GM23338 (cell line): ENCODE measurements around the gene RAD52. TPM values are rescaled to one million over a fixed set of nuclear protein-coding genes. Genes with fewer than 3 reads are reported as not detected.

Source experiments
- ATAC-seq: fragments of 200-7000 bp; cut with Tn5 transposase; 3 replicates; pipeline ENCODE4 v1.9.1; 2020
- DNase-seq: peaks from one replicate; pipeline ENCODE4 v3.0.0-alpha.2; 2015; ENCODE audit warnings: low spot score
- H2AFZ ChIP-seq: fragments of 200-600 bp; sonication (generic); 2 replicates; pipeline ENCODE4 v1.8.0; 2016; ENCODE audit warnings: antibody characterized with exemption, mild to moderate bottlenecking, moderate library complexity
- H3F3A ChIP-seq: fragments of 200-600 bp; sonication (generic); replicated peaks from 2 replicates; pipeline ENCODE4 v1.8.0; 2017; ENCODE audit warnings: antibody characterized with exemption, mixed run types, low read depth
- H3K27ac ChIP-seq: fragments of 200-600 bp; sonication (generic); 2 replicates; pipeline ENCODE4 v1.6.1; 2016; ENCODE audit warnings: low read depth
- H3K27me3 ChIP-seq: fragments of 200-600 bp; sonication (generic); 2 replicates; pipeline ENCODE4 v1.8.0; 2016; ENCODE audit warnings: mild to moderate bottlenecking, mixed run types, moderate library complexity; ENCODE audit not compliant: insufficient read depth
- H3K36me3 ChIP-seq: fragments of 200-600 bp; sonication (generic); 2 replicates; pipeline ENCODE4 v1.8.0; 2016; ENCODE audit warnings: mild to moderate bottlenecking; ENCODE audit not compliant: insufficient read depth
- H3K4me1 ChIP-seq: fragments of 200-600 bp; sonication (generic); 2 replicates; pipeline ENCODE4 v1.8.0; 2016; ENCODE audit warnings: mild to moderate bottlenecking, moderate library complexity; ENCODE audit not compliant: insufficient read depth
- H3K4me2 ChIP-seq: fragments of 200-600 bp; sonication (generic); 2 replicates; pipeline ENCODE4 v1.7.1; 2017; ENCODE audit warnings: mixed run types
- H3K4me3 ChIP-seq: fragments of 200-600 bp; sonication (generic); 2 replicates; pipeline ENCODE4 v1.6.1; 2016; ENCODE audit warnings: mixed run types
- H3K79me2 ChIP-seq: fragments of 200-600 bp; sonication (generic); replicated peaks from 2 replicates; pipeline ENCODE4 v1.8.0; 2017; ENCODE audit warnings: mild to moderate bottlenecking; ENCODE audit not compliant: insufficient read depth
- H3K9me2 ChIP-seq: fragments of 200-600 bp; sonication (generic); 2 replicates; pipeline ENCODE4 v1.8.0; 2017; ENCODE audit not compliant: insufficient read depth
- H4K20me1 ChIP-seq: fragments of 200-600 bp; sonication (generic); replicated peaks from 2 replicates; pipeline ENCODE4 v1.8.0; 2017; ENCODE audit warnings: mild to moderate bottlenecking; ENCODE audit not compliant: insufficient read depth
- H3K27ac Mint-ChIP-seq: 2 replicates; pipeline ENCODE4 v1.8.0; 2020; ENCODE audit warnings: inconsistent platforms, mild to moderate bottlenecking, moderate library complexity, mixed read lengths
- H3K27me3 Mint-ChIP-seq: 3 replicates; pipeline ENCODE4 v1.8.0; 2022; ENCODE audit warnings: low read depth, mild to moderate bottlenecking, moderate library complexity, mixed read lengths, inconsistent platforms; ENCODE audit not compliant: insufficient read depth, poor library complexity
- H3K36me3 Mint-ChIP-seq: 3 replicates; pipeline ENCODE4 v1.8.0; 2021; ENCODE audit warnings: low read depth, mild to moderate bottlenecking, inconsistent platforms, moderate library complexity, mixed read lengths
- H3K4me1 Mint-ChIP-seq: 3 replicates; pipeline ENCODE4 v1.8.0; 2020; ENCODE audit warnings: mild to moderate bottlenecking, inconsistent platforms, mixed read lengths
- H3K4me3 Mint-ChIP-seq: 3 replicates; pipeline ENCODE4 v1.8.0; 2021; ENCODE audit warnings: moderate library complexity, mild to moderate bottlenecking, inconsistent platforms, mixed read lengths
- H3K9me3 Mint-ChIP-seq: 3 replicates; pipeline ENCODE4 v1.8.0; 2020; ENCODE audit warnings: moderate library complexity, mild to moderate bottlenecking, inconsistent platforms, mixed read lengths
- CREB1 ChIP-seq: fragments of 250-450 bp; sonication (Bioruptor Pico); IDR thresholded peaks from 2 replicates; pipeline ENCODE4 v1.5.0; 2020; ENCODE audit warnings: low read depth, mild to moderate bottlenecking, moderate library complexity
- CTCF ChIP-seq, 2 experiments: fragments of 200-600 bp in 1 of 2; sonication (generic) in 1 of 2; conservative IDR thresholded peaks; 2 replicates each; pipeline versions ENCODE4 v1.5.1 to v1.6.1; 2016 to 2017; ENCODE audit warnings: antibody characterized with exemption in 2 of 2, low read depth in 2 of 2, mild to moderate bottlenecking in 2 of 2, moderate library complexity in 1 of 2
- ETS1 ChIP-seq: IDR thresholded peaks from 2 replicates; pipeline ENCODE4 v1.6.1; 2016; ENCODE audit warnings: antibody characterized with exemption
- EZH2 ChIP-seq: fragments of 200-600 bp; sonication (generic); IDR thresholded peaks from one replicate; pipeline ENCODE4 v1.8.0; 2017; ENCODE audit warnings: antibody characterized with exemption, mild to moderate bottlenecking, low read depth; ENCODE audit not compliant: unreplicated experiment
- EZH2phosphoT487 ChIP-seq: fragments of 200-600 bp; sonication (generic); IDR thresholded peaks from one replicate; pipeline ENCODE4 v1.8.1; 2018; ENCODE audit warnings: antibody characterized with exemption; ENCODE audit not compliant: unreplicated experiment
- JUNB ChIP-seq: IDR thresholded peaks from one replicate; pipeline ENCODE4 v1.6.1; 2016; ENCODE audit warnings: antibody characterized with exemption; ENCODE audit not compliant: unreplicated experiment
- NANOG ChIP-seq: IDR thresholded peaks from 2 replicates; pipeline ENCODE4 v1.6.1; 2016; ENCODE audit warnings: antibody characterized with exemption, borderline replicate concordance
- POLR2AphosphoS5 ChIP-seq: IDR thresholded peaks from 2 replicates; pipeline ENCODE4 v1.6.1; 2016; ENCODE audit warnings: antibody characterized with exemption, low read depth
- STAT1 ChIP-seq: IDR thresholded peaks from one replicate; pipeline ENCODE4 v1.6.1; 2016; ENCODE audit warnings: antibody characterized with exemption; ENCODE audit not compliant: unreplicated experiment
- ZNF114 ChIP-seq: fragments of 250-450 bp; sonication (Bioruptor Pico); IDR thresholded peaks from 2 replicates; pipeline ENCODE4 v1.5.0; 2020; ENCODE audit warnings: mild to moderate bottlenecking, moderate library complexity
- ZNF331 ChIP-seq: fragments of 250-450 bp; sonication (Bioruptor Pico); IDR thresholded peaks from 2 replicates; pipeline ENCODE4 v1.5.0; 2020; ENCODE audit warnings: low read depth, mild to moderate bottlenecking, moderate library complexity
- ZNF462 ChIP-seq: fragments of 250-450 bp; sonication (Bioruptor Pico); IDR thresholded peaks from 2 replicates; pipeline ENCODE4 v1.5.0; 2020; ENCODE audit warnings: mild to moderate bottlenecking, moderate library complexity
- polyA plus RNA-seq: library from polyadenylated mRNA; unstranded; fragments of >200 nt; fragmentation: Nextera tagmentation; extraction: Ambion mirVana; gene quantifications from 2 replicates; pipeline ENCODE4 v1.2.1, GENCODE V29; 2016
- total RNA-seq: library from RNA; depleted of rRNA; stranded (reverse); fragments of >200 nt; shearing (Covaris generic); gene quantifications from 2 replicates; pipeline ENCODE4 v1.2.3, GENCODE V29; 2014

Gene RAD52
- total and polyA plus RNA-seq, 2 experiments from 2014 or later, result 10.9 to 21.3 TPM

- TF ChIP-seq NANOG, result no peak
- TF ChIP-seq JUNB, result no peak
- H3K4me3 Mint-ChIP-seq, result no peak overlapping the region
- Histone ChIP-seq H3K27me3 (no peaks in the 10 kb centered on the region), H3K27ac (peak overlapping the region; percentile 65), H2AFZ (no peak overlapping the region), H3K9me2 (no peaks in the 10 kb centered on the region), H3K4me2 (no peak overlapping the region), H3K4me3 (no peak overlapping the region), H3F3A (peaks cover 12% of the 10 kb centered on the region), H3K4me1 (peaks cover 6% of the 10 kb centered on the region), H3K36me3 (peaks cover 34% of the 10 kb centered on the region), H4K20me1 (no peaks in the 10 kb centered on the region; the same call in 1 of the 2 replicates), H3K79me2 (no peaks in the 10 kb centered on the region)
- peak overlapping the region; percentile 6; the same call in 1 of the 2 replicates for H3K27ac Mint-ChIP-seq
- peak; percentile 16 for DNase-seq
- H3K27me3 Mint-ChIP-seq, result peaks cover 9% of the 10 kb centered on the region
- no peak for ATAC-seq
- peaks cover 88% of the 10 kb centered on the region for H3K36me3 Mint-ChIP-seq
- no peaks in the 10 kb centered on the region for H3K9me3 Mint-ChIP-seq
- H3K4me1 Mint-ChIP-seq, result peaks cover 31% of the 10 kb centered on the region
Measured at GRCh38 chr12:915090-915489, 34.4 kb downstream of the RAD52 start.

GRCh38 chr12:913919-914698 lies 35.4 kb downstream of the RAD52 start:
- ATAC-seq (no peak), DNase-seq (no peak)
- peaks cover 34% of the 10 kb centered on the region for H3K36me3 ChIP-seq
- no peak overlapping the region for H3K4me3 Mint-ChIP-seq
- peak overlapping the region; percentile 65 for H3K27ac ChIP-seq
- no peaks in the 10 kb centered on the region for H3K9me3 Mint-ChIP-seq
- H3K36me3 Mint-ChIP-seq, result peaks cover 86% of the 10 kb centered on the region
- H4K20me1 ChIP-seq, result no peaks in the 10 kb centered on the region; the same call in 1 of the 2 replicates
- H3K79me2 ChIP-seq, result no peaks in the 10 kb centered on the region
- no peak overlapping the region for H3K4me3 ChIP-seq
- no peaks in the 10 kb centered on the region for H3K9me2 ChIP-seq
- H3K27me3 Mint-ChIP-seq, result peaks cover 9% of the 10 kb centered on the region
- H3K27ac Mint-ChIP-seq, result peak overlapping the region; percentile 67; the same call in 1 of the 2 replicates
- TF ChIP-seq NANOG (no peak), CTCF (conservative IDR thresholded peaks at IDR 0.05; ENCODE audit: low read depth in 2 of 2) (no peak), ZNF114 (CRISPR knock-in tag) (no peak), CREB1 (CRISPR knock-in tag) (no peak), ETS1 (no peak), JUNB (no peak), EZH2phosphoT487 (no peak), ZNF331 (no peak), POLR2AphosphoS5 (no peak), STAT1 (no peak), EZH2 (no peak), ZNF462 (CRISPR knock-in tag) (no peak)
- H2AFZ ChIP-seq, result no peak overlapping the region
- no peaks in the 10 kb centered on the region for H3K27me3 ChIP-seq
- peaks cover 31% of the 10 kb centered on the region for H3K4me1 Mint-ChIP-seq
- H3F3A ChIP-seq, result peaks cover 12% of the 10 kb centered on the region
- H3K4me2 ChIP-seq, result no peak overlapping the region
- peaks cover 6% of the 10 kb centered on the region for H3K4me1 ChIP-seq
